Measurements from ENCODE around the gene LILRB4.
"Not testable (repeated sequence)": the region's sequence is repeated elsewhere in the genome, so short reads cannot be mapped to it uniquely, and the experiment has no call there.

DNA sequence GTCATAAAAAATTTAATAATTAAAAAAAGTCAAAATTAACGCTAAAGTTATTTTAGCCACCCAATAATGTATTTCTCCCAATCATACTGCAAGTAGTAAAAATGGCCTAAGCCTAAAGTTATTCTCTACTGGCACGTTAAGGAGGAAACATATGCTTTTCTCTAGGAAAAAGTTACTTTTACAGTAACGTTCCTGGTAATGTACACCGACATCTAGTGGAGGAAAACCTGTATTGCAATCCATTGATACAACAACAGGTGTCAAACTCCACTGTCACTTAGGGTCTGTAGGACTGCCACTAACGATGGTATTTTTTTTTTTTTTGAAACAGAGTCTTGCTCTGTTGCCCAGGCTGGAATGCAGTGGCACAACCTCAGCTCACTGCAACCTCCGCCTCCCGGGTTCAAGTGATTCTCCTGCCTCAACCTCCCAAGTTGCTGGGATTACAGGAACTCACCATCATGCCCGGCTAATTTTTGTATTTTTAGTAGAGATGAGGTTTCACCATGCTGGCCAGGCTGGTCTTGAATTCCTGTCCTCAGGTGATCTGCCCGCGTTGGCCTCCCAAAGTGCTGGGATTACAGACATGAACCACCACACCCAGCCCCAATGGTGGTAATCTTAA is 13.5 kb downstream of the LILRB4 start:
- not testable (repeated sequence) for TF ChIP-seq ZNF132 (tag by site-specific recombination; IDR thresholded peaks at IDR 0.05; ENCODE audit: borderline replicate concordance); ZBTB8A (tag by site-specific recombination; IDR thresholded peaks at IDR 0.05); ZNF274 (IDR thresholded peaks at IDR 0.05; ENCODE audit: low read length); ZNF274 (tag by site-specific recombination; IDR thresholded peaks at IDR 0.05; ENCODE audit: borderline replicate concordance); ZNF121 (tag by site-specific recombination; IDR thresholded peaks at IDR 0.05)
- TF ChIP-seq, protein P1, sequence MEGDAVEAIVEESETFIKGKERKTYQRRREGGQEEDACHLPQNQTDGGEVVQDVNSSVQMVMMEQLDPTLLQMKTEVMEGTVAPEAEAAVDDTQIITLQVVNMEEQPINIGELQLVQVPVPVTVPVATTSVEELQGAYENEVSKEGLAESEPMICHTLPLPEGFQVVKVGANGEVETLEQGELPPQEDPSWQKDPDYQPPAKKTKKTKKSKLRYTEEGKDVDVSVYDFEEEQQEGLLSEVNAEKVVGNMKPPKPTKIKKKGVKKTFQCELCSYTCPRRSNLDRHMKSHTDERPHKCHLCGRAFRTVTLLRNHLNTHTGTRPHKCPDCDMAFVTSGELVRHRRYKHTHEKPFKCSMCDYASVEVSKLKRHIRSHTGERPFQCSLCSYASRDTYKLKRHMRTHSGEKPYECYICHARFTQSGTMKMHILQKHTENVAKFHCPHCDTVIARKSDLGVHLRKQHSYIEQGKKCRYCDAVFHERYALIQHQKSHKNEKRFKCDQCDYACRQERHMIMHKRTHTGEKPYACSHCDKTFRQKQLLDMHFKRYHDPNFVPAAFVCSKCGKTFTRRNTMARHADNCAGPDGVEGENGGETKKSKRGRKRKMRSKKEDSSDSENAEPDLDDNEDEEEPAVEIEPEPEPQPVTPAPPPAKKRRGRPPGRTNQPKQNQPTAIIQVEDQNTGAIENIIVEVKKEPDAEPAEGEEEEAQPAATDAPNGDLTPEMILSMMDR (tag by site-specific recombination; IDR thresholded peaks at IDR 0.05) = 0 out of 2 replicates have a peak, but pooled peaks have one; percentile 29

All from HEK293 (cell line).